Nephron progenitor cell (in vitro differentiated cells): ENCODE data around the gene FMNL3.
A peak's percentile ranks its signal among the peaks of the same experiment; 100 is the strongest.

ENCODE experiments used
- DNase-seq: peaks from one replicate; pipeline ENCODE4 v3.0.0; 2021
- H3K27ac Mint-ChIP-seq: 2 replicates; pipeline ENCODE4 v1.8.0; 2021; ENCODE audit warnings: mild to moderate bottlenecking, moderate library complexity, mixed read lengths
- H3K27me3 Mint-ChIP-seq: 2 replicates; pipeline ENCODE4 v1.8.0; 2021; ENCODE audit warnings: mild to moderate bottlenecking, low read depth, mixed read lengths; ENCODE audit not compliant: poor library complexity
- H3K36me3 Mint-ChIP-seq: 2 replicates; pipeline ENCODE4 v1.8.0; 2021; ENCODE audit warnings: low read depth, mixed read lengths
- H3K4me1 Mint-ChIP-seq: 2 replicates; pipeline ENCODE4 v1.8.0; 2021; ENCODE audit warnings: mixed read lengths
- H3K4me3 Mint-ChIP-seq: 2 replicates; pipeline ENCODE4 v1.8.0; 2021; ENCODE audit warnings: mild to moderate bottlenecking, moderate library complexity, mixed read lengths
- H3K9me3 Mint-ChIP-seq: 2 replicates; pipeline ENCODE4 v1.8.0; 2021; ENCODE audit warnings: mild to moderate bottlenecking, moderate library complexity, mixed read lengths
- TF ChIP-seq, protein P1 (sequence below): fragments of 200-600 bp; sonication (generic); IDR thresholded peaks from 2 replicates; pipeline ENCODE4 v1.5.0; 2021; ENCODE audit warnings: antibody characterized with exemption

FMNL3 gene

DNA sequence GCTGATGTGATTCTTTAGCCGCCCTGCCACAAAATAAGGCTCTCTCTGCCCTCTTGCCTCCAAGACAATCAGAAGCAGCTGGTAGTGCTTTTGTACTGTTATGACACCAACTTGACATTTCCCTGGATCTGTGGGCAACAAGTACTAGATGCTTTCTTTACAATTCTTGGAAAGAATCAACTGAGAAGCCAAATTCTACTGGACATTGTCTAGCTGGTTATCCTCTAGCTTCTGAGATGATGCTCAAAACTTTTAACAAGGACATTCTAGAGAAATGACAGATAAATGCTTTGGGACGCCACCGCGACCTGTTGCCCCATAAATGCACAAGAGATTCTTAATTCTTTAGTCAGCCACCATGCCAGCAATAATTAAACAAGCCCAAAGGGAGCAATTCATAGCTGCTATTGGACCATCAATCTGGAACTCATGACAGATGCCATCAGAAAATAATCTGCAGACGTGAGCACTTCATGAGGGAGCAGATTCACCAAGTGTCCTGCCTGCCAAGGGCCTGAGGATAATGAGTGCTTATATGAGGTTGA lies 22.8 kb downstream of the FMNL3 start:
- TF ChIP-seq, protein P1, sequence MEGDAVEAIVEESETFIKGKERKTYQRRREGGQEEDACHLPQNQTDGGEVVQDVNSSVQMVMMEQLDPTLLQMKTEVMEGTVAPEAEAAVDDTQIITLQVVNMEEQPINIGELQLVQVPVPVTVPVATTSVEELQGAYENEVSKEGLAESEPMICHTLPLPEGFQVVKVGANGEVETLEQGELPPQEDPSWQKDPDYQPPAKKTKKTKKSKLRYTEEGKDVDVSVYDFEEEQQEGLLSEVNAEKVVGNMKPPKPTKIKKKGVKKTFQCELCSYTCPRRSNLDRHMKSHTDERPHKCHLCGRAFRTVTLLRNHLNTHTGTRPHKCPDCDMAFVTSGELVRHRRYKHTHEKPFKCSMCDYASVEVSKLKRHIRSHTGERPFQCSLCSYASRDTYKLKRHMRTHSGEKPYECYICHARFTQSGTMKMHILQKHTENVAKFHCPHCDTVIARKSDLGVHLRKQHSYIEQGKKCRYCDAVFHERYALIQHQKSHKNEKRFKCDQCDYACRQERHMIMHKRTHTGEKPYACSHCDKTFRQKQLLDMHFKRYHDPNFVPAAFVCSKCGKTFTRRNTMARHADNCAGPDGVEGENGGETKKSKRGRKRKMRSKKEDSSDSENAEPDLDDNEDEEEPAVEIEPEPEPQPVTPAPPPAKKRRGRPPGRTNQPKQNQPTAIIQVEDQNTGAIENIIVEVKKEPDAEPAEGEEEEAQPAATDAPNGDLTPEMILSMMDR, result no peak
- peaks cover 9% of the 10 kb centered on the region for H3K36me3 Mint-ChIP-seq
- DNase-seq, result no peak
- peak overlapping the region; percentile 12 for H3K27ac Mint-ChIP-seq
- H3K27me3 Mint-ChIP-seq, result peaks cover 5% of the 10 kb centered on the region
- H3K4me1 Mint-ChIP-seq, result peaks cover 30% of the 10 kb centered on the region
- no peak overlapping the region for H3K4me3 Mint-ChIP-seq
- no peaks in the 10 kb centered on the region for H3K9me3 Mint-ChIP-seq

DNA sequence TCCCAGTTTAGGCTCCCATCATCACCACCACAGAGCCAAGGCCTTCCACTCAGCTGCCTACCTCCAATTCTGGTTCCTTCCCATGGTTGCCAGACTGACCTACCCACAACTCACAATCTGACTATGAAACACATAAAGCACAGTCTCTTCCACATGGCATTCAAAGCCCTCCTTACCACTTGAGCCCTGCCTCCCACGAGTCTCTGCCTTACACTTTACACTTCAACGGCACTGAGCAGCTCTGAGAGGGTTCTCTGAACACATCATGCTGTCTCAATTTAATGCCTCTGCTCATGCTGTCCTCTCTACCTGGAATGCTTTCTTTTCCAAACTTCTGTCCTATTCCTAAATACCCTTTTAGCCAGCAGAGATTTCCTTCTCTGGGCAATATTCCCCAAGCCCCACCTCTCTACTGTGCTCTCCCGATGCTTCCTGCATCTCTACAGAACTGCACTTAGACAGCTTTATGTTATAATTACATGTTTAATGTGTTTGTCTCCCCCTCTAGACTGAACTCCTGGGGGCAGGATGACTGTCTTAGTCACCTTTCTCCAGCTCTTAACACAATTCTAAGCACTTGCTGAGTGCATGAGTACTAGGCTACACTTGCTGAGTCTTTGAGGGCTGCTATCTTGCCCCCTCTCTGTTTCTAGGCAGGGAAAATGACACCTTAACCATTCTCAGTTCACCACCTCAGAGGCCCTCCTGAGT lies 23.5 kb downstream of the FMNL3 start:
- TF ChIP-seq, protein P1, result no peak

DNA sequence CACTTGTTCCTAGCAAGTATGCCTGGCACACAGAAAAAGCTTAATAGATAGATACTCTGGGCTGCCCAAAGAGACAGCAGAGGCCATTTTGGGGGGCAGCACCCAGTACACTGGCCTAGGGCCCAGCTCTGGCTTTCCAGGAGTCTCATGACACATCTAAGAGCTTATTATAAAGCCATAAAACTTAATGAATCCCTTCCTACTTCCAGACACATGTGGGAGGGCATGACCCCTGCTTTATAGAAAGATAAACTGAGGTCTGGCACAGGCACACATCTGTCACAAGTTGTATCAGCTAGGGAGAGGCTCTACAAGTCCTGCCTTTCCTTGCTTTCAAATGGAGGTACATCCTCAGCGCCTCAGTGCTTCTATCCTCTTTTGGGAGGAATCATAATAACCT lies 27.1 kb downstream of the FMNL3 start:
- TF ChIP-seq, protein P1, result no peak
- Mint-ChIP-seq H3K36me3 (no peaks in the 10 kb centered on the region), H3K4me3 (no peak overlapping the region), H3K27ac (no peak overlapping the region), H3K27me3 (peaks cover 8% of the 10 kb centered on the region), H3K9me3 (no peaks in the 10 kb centered on the region), H3K4me1 (peaks cover 51% of the 10 kb centered on the region)
- no peak for DNase-seq

More for the DNA sequence above, 23.5 kb downstream of the FMNL3 start:
- no peak for DNase-seq
- peaks cover 5% of the 10 kb centered on the region for H3K27me3 Mint-ChIP-seq
- peak overlapping the region; percentile 1 for H3K4me3 Mint-ChIP-seq
- peak overlapping the region; percentile 12 for H3K27ac Mint-ChIP-seq
- H3K36me3 Mint-ChIP-seq, result peaks cover 9% of the 10 kb centered on the region
- H3K4me1 Mint-ChIP-seq, result peaks cover 30% of the 10 kb centered on the region
- H3K9me3 Mint-ChIP-seq, result no peaks in the 10 kb centered on the region

DNA sequence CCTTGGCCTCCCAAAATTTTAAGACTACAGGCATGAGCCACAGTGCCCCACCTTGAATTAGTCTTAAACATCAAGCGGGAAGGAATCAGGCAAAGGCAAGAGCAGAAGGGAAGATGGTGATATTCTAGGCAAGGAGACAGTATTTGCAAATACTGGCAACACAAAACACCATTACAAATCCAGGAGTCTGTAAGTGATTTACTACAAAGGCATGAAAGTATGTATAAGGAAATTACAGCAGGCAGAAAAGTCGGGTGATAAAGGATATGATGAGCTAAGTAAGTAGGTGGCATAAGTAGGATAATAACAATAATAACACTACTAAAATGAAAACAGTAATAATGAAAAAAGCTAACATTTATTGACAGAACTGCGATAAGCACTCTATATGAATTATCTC lies 28.5 kb downstream of the FMNL3 start:
- peaks cover 51% of the 10 kb centered on the region for H3K4me1 Mint-ChIP-seq
- TF ChIP-seq, protein P1, result no peak
- H3K4me3 Mint-ChIP-seq, result no peak overlapping the region
- no peak for DNase-seq
- H3K27ac Mint-ChIP-seq, result no peak overlapping the region
- H3K9me3 Mint-ChIP-seq, result no peaks in the 10 kb centered on the region
- H3K36me3 Mint-ChIP-seq, result no peaks in the 10 kb centered on the region
- peaks cover 8% of the 10 kb centered on the region for H3K27me3 Mint-ChIP-seq

DNA sequence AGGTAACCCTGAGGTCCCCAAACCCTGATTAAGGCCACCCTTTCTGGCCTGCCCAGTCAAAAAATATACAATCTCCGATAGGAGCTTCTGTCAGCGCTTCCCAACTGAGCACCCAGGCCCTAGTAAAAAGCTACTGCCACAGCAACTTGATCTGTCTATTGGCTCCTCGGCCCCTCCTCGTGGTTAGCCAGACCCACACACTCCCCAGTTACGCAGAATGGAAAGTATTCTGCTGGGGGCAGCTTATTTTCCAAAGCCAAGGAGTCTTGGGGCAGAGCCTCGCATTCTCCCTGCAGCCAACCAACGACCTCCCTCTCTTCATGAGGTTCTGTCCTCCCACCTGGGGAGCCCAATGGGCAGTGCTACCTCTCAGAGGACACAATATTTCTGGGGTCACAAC lies 32.1 kb downstream of the FMNL3 start:
- TF ChIP-seq, protein P1, result no peak
- Mint-ChIP-seq H3K36me3 (no peaks in the 10 kb centered on the region), H3K4me3 (peak overlapping the region; percentile 3), H3K27me3 (peaks cover 3% of the 10 kb centered on the region), H3K4me1 (peaks cover 69% of the 10 kb centered on the region), H3K9me3 (no peaks in the 10 kb centered on the region), H3K27ac (peak overlapping the region; percentile 94)
- peak; percentile 13 for DNase-seq
